ENCODE data around the gene UCHL3.
"Not testable (repeated sequence)": the region's sequence is repeated elsewhere in the genome, so short reads cannot be mapped to it uniquely, and the experiment has no call there.

Gene UCHL3

DNA sequence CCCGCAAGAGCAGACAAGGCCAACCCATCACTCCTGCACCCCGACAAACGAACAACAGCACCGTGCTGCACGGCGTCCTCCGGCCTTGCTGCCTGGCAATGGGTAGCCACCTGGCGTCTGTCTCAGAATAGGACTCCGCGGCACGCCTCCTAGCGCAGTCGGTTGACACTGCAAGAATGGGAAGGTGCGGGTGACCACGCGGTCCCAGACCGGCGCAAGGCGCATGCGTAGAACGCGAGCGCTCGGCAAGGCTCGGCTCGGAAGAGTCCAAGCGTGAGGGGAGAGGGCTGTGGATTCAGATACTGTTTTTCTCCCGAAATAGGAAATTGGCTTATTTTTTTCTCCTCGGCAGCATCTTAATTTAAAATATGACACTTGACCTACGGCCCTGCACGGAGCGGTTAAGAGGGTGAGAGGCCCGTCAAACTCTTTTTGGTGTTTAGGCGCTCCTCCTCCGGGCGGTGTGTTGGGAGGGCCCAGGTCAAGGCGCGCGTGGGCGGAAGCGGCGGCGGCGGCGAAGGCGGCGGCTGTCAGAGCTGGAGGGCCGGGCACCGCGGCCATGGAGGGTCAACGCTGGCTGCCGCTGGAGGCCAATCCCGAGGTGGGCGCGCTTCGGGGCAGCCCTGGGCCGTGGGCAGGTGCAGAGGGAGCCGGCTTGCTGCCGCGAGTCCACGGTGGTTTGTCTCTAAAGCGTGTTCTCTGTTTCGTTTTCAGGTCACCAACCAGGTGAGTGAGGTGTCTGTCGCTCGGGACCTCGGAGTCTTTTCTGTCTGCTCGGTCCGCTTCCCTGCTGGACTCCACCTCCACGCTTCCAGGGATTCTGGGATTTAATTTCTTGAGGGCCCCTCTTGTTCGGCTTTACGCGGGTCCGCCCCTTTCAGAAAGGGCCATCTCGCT lies at the start of gene UCHL3:
TSS of gene UCHL3 (plus strand) at position 530 of the 897 bp plus-strand sequence. CDS start at position 560, 30 bp downstream.
- DNase-seq (ENCODE audit: low read depth in 2 of 2): peak; percentile 96 to 98

DNA sequence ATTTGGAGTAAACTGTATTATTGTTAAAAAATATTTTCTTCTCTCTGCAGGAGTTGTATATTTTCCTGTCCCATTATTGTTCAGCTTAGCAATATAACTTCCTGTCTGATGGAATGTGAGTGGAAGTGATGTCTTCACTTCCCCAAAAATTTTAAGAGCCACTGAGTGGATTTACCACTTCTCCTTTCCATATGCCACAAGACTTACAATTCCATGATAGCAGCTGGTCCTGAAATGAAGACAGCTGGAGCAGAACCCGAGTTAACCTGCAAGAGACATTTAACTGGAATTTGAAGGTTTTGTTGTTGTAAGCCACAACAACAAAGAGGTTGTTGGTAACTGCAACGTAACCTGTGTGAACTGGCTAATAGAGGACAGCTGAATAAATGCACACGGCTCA lies 44.3 kb upstream of the UCHL3 start:
- DNase-seq (ENCODE audit: low read depth in 2 of 2): no peak

DNA sequence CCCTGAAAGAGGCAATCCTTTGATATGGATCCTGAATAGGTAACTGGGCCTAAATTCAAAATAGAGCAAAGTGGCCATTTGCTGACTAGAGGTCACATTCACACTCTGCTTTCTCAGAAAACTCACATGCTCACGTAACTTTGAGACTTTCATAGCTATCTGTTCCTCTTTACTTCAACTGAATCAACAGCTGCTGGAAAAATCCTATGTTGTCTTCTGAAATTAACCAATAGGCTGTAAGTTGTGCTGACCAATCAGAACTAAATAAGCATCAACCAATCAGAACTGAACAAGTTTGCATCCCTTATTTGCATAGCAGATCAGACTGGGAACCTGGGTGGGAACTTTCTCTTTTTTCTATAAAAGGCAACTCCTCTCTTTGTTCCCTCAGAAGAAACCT lies 43.6 kb upstream of the UCHL3 start:
- no peak for DNase-seq (ENCODE audit: low read depth in 2 of 2)

DNA sequence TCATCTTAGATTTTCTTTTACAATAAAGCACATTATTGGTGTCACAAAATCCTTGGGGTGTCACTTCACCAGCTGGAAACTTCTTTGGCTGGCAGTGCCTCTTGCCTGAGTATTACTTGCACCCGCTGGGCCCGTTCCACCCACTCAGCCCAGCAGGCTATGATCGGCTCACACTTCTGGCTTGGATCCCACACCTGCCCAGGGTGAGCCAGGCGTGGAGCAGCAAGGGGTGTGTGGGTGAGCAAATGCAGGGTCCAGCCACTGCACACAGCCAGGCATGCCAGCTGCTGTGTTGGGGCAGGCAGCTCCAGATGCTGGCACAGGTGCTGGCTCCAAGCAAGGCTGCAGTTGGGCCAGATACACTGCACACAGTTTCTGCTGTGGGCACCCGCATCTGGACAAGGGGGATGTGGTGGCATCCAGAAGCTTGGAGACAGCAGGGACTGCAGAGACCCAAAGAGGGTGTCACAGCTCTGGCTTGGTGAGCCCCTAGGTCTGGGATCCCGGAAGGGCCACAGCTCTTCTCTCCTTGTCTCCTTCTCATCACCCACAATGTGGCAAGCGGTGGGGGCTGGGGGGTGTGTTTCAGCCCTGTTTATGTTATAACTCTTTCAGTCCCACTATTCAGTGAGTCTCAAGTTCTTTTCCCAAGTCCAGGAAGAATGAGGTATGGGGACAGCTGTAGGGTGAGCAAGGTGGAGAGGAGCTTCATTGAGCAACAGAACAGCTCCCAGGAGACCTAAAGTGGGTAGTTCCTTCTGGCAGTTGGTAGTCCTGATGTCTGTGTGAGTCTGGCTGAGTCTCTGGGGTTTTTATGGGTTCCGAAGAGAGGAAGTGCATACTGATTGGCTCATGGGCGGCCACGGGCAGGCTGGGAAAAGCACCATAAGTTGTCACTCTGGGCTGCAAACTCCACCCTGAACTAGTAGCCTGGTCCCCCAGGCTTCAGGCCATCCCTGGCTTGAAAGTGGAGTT lies 42.3 kb upstream of the UCHL3 start:
- no peak for DNase-seq (ENCODE audit: low read depth in 2 of 2)

DNA sequence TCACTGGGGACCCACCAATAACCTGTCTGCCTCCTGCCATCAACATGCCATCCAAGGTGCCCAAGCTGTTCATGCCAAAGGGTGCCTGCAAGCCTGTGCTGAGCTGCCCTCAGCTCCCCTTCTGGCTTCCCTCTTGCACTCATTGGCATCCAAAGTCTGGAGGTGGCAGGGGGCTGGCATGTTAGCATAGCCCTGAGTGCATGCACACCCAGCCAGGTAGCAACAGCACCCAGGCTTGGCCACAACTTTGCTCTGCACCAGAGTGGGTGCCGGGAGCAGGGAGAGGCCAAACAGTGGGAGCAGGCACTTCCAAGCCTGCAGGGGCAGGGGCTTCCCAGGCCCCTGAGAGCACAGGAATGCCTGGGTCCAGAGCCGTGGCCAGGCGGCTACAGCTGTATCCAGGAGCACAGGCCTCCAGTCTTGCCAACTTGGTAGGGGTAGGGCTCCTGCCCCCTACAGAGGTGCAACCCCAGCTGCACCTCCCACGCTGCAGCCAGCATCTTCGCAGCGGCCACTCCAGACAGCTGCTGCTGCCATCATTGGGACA lies 41.5 kb upstream of the UCHL3 start:
- DNase-seq (ENCODE audit: low read depth in 2 of 2): no peak

DNA sequence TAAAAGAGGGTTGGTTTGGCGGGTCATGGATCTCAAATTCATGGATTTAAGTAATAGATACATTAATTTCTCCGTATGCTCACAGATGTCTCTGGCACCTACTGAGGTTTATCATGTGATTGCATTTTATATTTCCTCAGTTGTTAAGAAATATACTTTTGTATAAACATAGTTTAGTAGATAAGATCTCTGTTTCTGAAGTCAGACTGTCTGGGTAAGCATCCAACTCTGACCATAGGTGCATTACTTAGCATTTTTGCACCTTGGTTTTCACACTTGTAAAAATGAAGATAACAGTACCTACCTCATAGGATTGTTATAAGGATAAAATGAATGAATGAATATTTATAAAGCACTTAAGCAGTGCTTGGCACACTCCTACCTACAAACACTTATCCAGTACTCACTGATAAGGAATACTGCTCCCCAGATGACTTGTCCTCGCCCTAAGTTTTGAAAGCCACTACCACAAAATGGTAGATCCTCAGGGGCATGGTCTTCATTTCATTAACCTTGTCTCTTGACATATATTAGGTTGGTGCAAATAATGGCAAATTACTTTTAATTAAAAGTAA lies 38.5 kb upstream of the UCHL3 start:
- DNase-seq (ENCODE audit: low read depth in 2 of 2): no peak

DNA sequence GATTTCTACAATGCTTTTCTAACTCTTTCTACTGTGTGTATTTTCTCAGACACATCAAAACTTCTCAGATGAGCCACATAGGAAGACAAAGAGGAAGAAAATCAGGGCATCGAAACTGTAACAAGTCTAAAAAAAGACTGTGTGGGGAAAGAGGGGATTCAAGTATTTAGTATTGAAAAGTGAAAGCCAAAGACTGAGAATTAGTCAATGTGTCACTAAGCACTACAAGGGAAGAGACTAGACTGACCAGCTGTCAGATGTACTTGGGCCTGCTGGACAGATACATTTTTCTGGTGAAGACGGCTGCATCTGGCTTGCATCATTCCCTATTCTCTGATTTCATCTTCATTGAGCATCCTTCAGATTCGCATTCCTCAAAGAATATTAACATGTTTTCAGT lies 37.3 kb upstream of the UCHL3 start:
- no peak for DNase-seq (ENCODE audit: low read depth in 2 of 2)

DNA sequence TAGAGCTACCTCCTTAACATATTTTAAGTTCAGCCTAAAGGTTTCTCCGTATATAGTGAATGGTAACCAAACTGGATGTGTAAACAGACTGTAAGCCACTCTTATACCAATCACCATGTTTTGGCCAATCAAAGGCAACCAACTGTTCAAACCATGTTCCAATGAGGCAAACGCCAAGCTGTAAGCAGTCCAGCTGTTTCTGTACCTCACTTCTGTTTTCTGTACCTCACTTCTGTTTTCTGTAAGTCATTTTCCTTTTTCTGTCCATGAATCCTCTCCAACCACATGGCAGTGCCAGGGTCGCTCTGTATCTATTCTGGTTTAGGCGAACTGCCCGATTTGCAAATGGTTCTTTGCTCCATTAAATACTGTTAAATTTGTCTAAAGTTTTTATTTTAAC lies 36.3 kb upstream of the UCHL3 start:
- DNase-seq (ENCODE audit: low read depth in 2 of 2): no peak

DNA sequence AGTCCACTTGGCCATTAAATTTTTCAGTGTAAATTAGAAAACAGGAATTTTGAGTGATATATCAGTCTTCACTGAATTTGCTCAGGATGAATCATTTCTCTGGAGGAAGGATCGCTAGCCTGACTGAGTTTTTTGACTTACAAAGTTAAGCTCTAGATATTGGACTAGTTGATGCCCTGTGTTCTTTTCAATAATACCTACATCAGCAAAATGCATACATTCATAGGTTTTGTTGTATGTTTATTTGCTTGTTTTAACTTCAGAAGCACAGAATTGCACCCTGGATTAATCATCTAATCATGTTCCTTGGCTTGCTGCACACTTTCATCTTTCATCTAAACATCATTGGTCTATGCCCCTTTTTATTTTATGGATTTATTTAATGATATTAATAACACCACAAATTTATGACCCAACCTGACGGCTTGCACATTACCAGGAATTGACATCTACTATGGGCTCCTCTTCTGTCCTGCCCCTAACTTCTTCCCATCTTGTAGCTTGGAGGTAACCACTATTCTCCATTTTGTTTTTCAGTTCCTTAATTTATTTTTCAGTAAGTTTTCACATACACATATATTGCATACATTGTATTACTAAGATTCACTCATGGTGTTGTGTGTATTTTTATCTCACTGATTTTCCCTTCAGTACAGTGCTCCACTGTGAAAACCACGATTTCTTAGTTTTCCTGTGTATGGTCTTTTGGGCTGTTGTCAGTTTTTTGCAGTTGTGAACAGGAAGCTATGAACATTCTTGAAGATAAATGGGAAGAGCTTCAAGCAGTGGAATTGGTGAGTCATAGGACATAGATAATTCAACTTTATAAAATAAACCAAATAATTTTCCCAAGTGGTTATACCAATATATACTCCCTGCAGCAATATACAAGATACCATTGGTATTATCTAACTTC lies 35.3 kb upstream of the UCHL3 start:
- DNase-seq (ENCODE audit: low read depth in 2 of 2): no peak

DNA sequence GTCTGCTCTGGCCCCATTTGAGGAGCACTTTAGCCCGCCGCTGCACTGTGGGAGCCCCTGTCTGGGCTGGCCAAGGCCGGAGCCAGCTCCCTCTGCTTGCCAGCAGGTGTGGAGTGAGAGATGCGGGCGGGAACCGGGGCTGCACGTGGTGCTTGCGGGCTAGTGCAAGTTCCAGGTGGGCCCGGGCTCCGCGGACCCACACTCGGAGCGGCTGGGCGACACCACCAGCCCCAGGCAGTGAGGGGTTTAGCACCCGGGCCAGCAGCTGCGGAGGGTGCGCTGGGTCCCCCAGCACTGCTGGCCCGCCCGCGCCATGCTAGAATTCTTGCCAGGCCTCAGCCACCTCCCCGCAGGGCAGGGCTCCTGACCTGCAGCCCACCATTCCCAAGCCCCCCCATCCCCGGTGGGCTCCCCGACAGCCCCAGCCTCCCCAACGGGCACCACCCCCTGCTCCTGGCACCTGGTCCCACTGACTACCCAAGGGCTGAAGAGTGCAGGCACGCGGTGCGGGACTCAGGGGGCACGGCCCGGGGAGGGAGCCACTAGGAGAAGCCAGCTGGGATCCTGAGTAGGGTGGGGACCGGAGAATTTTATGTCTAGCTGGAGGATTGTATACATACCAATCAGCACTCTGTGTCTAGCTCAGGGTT lies 31.0 kb upstream of the UCHL3 start:
- no peak for DNase-seq (ENCODE audit: low read depth in 2 of 2)

DNA sequence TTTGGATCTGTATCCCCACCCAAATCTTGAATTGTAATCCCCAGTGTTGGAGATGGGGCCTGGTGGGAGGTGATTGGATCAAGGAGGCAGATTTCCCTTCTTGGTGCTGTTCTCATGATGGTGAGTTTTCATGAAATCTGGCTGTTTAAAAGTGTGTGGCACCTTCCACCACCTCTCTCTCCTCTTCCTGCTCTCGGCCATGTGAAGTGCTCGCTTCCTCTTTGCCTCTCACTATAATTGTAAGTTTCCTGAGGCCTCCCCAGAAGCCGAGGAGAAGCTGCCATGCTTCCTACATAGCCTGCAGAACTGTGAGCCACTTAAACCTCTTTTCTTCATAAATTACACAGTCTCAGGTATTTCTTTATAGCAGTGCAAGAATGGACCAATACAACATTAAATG lies 27.6 kb upstream of the UCHL3 start:
- DNase-seq (ENCODE audit: low read depth in 2 of 2): no peak

DNA sequence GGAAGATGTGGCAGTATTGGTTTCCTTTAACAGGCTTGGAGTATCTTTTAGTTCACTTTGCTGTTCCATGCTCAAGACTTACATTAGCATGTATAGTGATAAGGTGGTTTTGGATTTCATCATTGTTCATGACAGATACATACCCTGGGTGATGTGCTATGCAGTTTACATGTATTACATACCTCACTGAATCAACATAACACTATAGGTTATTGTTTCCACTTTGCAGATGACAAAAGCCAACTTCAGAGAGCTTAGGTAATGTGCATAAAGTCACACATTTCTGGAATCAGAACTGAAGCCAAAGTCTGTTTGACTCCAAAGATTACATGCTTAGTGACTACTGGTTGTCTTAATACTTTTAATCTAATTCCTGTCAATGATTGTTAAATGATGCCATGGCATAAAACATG lies 19.0 kb upstream of the UCHL3 start:
- no peak for DNase-seq (ENCODE audit: low read depth in 2 of 2)

DNA sequence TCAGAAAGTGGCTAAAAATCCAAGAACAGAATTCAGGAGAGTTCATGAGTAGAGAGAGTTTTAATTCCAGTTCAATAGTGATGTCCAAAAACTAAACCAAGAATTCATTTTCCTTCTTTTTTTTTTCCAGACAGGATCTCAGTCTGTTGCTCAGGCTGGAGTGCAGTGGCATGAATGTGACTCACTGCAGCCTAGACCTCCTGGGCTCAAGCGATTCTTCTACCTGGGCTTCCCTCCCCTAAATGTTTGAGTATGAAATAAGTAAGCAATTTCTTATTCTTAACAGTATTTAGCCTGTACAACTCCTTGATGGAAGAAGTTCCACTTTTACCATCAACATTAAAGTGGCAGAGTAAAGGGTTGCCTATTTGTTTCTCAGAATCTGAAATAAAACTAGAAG lies 15.7 kb upstream of the UCHL3 start:
- DNase-seq (ENCODE audit: low read depth in 2 of 2): no peak

DNA sequence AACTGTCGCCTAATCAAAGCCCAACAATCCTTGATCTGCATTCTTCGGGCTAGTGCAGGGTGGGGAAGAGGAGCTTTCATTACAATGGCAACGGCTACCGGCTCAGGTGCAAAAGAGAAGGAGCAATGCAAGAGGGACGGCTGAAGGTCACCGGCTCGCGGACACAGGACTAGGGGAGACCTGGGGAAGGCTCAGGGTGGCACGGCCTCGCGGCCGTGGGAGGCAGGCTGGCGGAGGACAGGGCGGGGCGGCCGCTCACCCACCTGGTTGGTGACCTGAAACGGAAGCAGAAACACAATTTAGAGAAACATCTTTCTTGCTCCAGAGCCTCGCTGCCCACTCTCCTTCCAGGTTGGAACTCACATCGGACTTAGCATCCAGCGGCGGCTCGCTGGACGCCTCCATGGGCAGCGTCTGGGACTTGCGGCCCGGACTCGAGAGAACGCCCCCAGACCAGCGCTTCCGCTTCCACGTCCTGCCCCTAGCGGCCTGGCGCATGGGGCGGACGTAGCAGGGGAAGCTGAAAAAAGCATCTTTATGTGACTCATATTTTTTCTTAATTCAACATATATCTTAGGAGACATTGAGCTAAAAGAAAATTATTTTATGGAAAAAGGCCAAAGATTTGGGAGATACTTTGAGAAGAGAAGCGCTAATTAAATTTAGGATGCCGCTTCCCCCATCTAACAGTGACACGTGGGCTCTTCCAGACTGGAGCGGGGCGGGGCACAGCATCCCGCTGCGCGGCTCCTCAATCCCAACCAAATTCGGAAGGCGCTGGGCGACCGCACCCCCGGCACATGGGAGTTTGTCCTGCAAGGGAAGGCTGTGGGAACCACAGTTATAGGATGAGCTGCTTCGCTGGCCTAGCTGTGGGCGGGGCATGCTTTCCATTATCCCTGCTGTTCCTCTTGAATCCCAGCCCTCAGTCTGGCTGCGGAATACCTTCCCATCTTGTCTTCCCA lies 11.9 kb upstream of the UCHL3 start, which contains the start of gene COMMD6:
TSS of gene COMMD6 (minus strand) at position 441 of the 965 bp plus-strand sequence. CDS start at position 405, 36 bp downstream.
- peak; percentile 45 to 54 for DNase-seq (ENCODE audit: low read depth in 2 of 2)

DNA sequence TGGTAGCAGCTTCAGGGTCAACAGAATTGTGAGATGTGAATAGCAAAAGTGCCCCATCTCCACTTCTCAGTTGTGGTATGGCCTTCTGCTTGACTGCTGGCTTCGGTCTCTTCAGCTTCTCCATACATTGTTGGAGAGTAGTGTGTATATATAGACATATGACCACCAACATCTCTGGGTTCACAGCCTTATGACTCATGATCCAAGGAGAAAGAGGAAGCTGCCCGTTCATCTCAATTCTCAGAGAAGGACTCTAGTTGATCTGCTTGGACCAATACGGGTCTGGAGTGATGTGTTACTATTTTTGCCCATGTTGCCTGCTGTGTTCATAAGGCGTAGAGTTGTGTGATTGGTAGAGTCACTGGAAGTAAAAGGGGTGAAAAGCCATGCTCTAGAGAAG lies 8.3 kb upstream of the UCHL3 start:
- DNase-seq (ENCODE audit: low read depth in 2 of 2): no peak

DNA sequence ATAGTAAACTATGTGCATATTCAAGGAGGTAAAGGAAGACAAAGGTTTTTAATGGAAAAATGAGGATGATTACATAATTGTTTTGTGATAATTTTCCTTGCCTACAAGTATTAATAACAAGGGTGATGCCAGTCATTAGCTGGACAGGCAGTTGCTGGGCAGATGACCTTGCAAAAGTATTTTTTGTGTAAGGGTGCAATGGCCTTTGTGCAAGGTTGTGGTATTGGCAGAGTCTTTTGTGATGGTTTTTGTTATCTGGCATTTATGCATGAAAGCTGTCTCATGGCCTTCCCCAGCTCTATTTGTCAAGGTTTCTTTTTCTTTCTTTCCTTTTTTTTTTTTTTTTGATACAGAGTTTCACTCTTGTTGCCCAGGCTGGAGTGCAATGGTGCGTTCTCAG lies 7.6 kb upstream of the UCHL3 start:
- DNase-seq (ENCODE audit: low read depth in 2 of 2): no peak

DNA sequence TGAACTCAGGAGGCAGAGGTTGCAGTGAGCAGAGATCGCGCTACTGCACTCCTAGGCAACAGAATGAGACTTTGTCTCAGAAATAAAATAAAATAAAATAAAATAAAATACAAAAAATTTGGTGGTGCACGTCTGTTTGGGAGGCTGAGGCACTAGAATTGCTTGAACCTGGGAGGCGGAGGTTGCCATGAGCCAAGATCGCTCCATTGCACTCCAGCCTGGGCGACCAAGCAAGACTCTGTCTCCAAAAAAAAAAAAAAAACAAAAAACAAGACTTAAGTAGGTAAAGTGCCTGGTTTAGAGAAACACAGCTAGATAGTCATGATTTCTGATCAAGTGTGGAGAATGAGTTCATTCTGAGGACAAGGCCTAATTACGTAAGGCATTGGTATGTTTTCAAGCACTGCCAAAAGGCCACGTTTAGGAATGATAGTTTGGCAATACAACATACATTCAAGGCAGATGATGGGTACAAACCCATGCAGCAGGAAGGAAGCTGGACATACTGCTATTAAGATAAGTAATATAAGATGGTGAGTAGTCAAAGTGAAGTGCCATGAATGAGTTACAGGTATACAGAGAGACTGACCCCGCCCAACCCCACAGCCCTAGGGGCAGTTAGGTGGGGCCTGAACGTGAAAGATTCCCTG lies 4.8 kb upstream of the UCHL3 start:
- no peak for DNase-seq (ENCODE audit: low read depth in 2 of 2)

DNA sequence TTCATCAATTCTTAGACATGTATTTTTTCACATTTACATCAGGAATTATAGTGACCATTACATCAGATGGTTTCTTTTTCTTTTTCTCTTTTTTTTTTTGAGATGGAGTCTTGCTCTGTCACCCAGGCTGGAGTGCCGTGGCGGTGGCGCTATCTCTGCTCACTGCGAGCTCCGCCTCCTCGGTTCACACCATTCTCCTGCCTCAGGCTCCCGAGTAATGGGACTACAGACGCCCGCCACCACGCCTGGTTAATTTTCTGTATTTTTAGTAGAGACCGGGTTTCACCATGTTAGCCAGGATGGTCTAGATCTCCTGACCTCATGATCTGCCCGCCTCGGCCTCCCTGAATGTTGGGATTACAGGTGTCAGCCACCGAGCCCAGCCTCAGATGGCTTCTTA lies 4.2 kb upstream of the UCHL3 start:
- DNase-seq (ENCODE audit: low read depth in 2 of 2): not testable (repeated sequence)

Data from activated CD4-positive, alpha-beta T cell treated with anti-CD3 and anti-CD28 coated beads for 24 hours (primary cell).